Mammary epithelial cell (primary cell): ENCODE data around the gene GPR108.

Experiments used
- CTCF ChIP-seq, 2 donors: IDR thresholded peaks in 1 of 2; conservative IDR thresholded peaks in 1 of 2; 2 replicates each; pipeline ENCODE4 v1.5.1; 2011 to 2012; ENCODE audit warnings: inconsistent platforms in 2 of 2, low read length in 2 of 2, mild to moderate bottlenecking in 2 of 2, control low read depth in 1 of 2, low read depth in 1 of 2; ENCODE audit not compliant: insufficient read depth in 1 of 2; ENCODE audit errors: extremely low read depth in 1 of 2
- EZH2 ChIP-seq: IDR thresholded peaks from 2 replicates; pipeline ENCODE4 v1.6.1; 2012; ENCODE audit warnings: low read length, inconsistent platforms, borderline replicate concordance

GRCh38 chr19:6767357-6768235 lies 30.2 kb upstream of the GPR108 start, which contains the start of gene SH2D3A:
- TF ChIP-seq CTCF (conservative IDR thresholded peaks at IDR 0.05 in 1 of 2, IDR thresholded peaks at IDR 0.05 in 1 of 2; ENCODE audit: extremely low read depth in 1 of 2, insufficient read depth in 1 of 2, low read depth in 1 of 2, low read length in 2 of 2) (no peak), EZH2 (no peak)
